ENCODE results near the gene NKIRAS2.

Gene NKIRAS2

DNA sequence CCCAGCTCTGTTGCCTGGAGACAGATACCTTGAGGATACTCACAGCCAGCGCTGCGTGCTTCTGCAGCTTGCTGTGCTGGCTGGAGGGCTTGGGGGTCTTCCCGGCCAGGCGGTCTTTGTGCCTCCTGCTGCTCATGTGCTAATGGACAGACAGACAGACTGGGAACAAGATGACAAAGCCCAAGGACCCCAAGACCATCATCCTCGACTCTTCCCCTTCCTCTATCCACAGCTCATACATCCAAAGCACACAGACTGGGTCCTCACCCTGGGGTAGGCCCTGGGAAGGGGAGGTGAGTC, 7.7 kb downstream of the NKIRAS2 start:
- Histone ChIP-seq H3K36me3 (ENCODE audit: control insufficient read depth in 1 of 2, insufficient read depth in 2 of 2, low read length in 2 of 2) (peaks cover 14 to 20% of the 10 kb centered on the region in 2 experiments), H4K91ac (ENCODE audit: low read depth, low read length) (no peak overlapping the region), H3K9ac (ENCODE audit: low read length) (no peak overlapping the region), H3K4me1 (ENCODE audit: control insufficient read depth in 1 of 2, insufficient read depth in 2 of 2, low read length in 2 of 2) (peaks cover 5 to 6% of the 10 kb centered on the region in 2 experiments), H3K4me3 (ENCODE audit: low read depth, low read length) (no peak overlapping the region), H3K79me1 (ENCODE audit: low read length) (peaks cover 2% of the 10 kb centered on the region), H3K79me2 (ENCODE audit: control insufficient read depth, insufficient read depth, low read length, poor library complexity) (no peaks in the 10 kb centered on the region), H2BK120ac (ENCODE audit: insufficient read depth, low read length, poor library complexity) (no peak overlapping the region), H2AK5ac (ENCODE audit: low read length) (peak overlapping the region; percentile 11), H3K27me3 (ENCODE audit: insufficient read depth, low read length) (no peaks in the 10 kb centered on the region), H3K9me3 (ENCODE audit: insufficient read depth, low read depth, low read length) (peaks cover 5% of the 10 kb centered on the region), H2AFZ (ENCODE audit: insufficient read depth, low read length, poor library complexity) (no peak overlapping the region), H3K4ac (ENCODE audit: low read depth, low read length) (no peak overlapping the region), H4K8ac (ENCODE audit: low read depth, low read length) (no peak overlapping the region), H3K18ac (ENCODE audit: low read length) (no peak overlapping the region), H2BK12ac (ENCODE audit: low read length) (no peak overlapping the region), H3K27ac (ENCODE audit: low read depth, low read length) (no peak overlapping the region), H3K4me2 (ENCODE audit: low read length) (no peak overlapping the region), H2BK5ac (ENCODE audit: low read depth, low read length, poor library complexity) (no peak overlapping the region), H4K12ac (ENCODE audit: low read depth, low read length) (no peak overlapping the region), H3K23ac (ENCODE audit: low read length) (no peak overlapping the region), H3K14ac (ENCODE audit: low read length) (no peak overlapping the region)
- DNase-seq, result no peak
- no CpG with 5 or more reads among the region's 5 CpGs for WGBS (ENCODE audit: extremely low coverage, insufficient coverage, insufficient read length)

DNA sequence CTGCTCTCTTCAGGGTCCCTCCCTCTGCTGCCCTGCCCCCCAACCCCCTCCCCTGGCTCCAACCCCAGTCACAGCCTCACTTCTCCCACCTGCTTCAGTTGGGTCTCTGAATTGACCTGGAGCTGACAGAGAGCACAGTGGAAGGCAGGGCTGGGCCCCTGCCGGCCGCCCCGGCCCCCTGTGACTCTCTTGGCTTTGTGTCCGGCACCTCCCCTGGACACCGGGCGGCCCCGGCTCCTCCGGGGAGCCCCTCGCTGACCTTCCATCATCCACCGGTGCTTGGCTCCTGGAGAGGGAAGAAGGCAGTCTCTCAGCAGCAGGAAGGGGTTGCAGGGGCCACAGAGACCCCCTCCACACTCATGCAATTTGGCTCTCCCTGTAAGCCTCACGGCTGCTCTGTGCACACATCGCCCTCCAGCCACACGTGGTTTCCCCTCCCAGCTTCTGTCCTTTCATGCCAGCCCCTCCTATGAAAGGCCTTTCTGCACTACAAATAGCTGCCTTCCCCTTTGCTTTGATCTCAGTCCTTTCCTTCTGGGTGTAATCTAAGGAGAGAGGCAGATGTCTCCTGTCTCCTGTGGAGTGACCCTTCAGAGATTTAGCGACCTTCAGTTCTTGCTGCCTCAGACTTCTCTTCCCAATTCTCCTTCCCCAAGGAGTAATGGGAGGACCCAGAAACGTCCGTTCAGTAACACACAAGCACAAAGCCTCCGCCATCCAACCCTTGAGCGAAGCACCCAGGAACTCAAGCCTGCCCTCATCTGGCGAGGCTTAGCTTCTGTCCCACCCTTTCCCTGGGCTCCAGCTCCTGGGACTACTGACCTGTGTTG, 8.3 kb downstream of the NKIRAS2 start:
- peaks cover 2% of the 10 kb centered on the region for H3K79me1 ChIP-seq (ENCODE audit: low read length)
- DNase-seq, result peak in 1 of 2 donors; percentile 39
- no peak overlapping the region for H3K4me3 ChIP-seq (ENCODE audit: low read depth, low read length)
- H3K36me3 ChIP-seq (ENCODE audit: control insufficient read depth in 1 of 2, insufficient read depth in 2 of 2, low read length in 2 of 2), result peaks cover 11 to 13% of the 10 kb centered on the region in 2 experiments
- peaks cover 5% of the 10 kb centered on the region for H3K9me3 ChIP-seq (ENCODE audit: insufficient read depth, low read depth, low read length)
- no peak overlapping the region for H2AK5ac ChIP-seq (ENCODE audit: low read length)
- H3K4me1 ChIP-seq (ENCODE audit: control insufficient read depth in 1 of 2, insufficient read depth in 2 of 2, low read length in 2 of 2), result peaks cover 5 to 6% of the 10 kb centered on the region in 2 experiments
- H4K91ac ChIP-seq (ENCODE audit: low read depth, low read length), result no peak overlapping the region
- no peaks in the 10 kb centered on the region for H3K27me3 ChIP-seq (ENCODE audit: insufficient read depth, low read length)
- H3K14ac ChIP-seq (ENCODE audit: low read length), result no peak overlapping the region
- no peak overlapping the region for H3K18ac ChIP-seq (ENCODE audit: low read length)
- no peak overlapping the region for H2BK12ac ChIP-seq (ENCODE audit: low read length)
- no peak overlapping the region for H3K9ac ChIP-seq (ENCODE audit: low read length)
- H3K4ac ChIP-seq (ENCODE audit: low read depth, low read length), result no peak overlapping the region
- no peak overlapping the region for H3K23ac ChIP-seq (ENCODE audit: low read length)
- no peak overlapping the region for H4K12ac ChIP-seq (ENCODE audit: low read depth, low read length)
- WGBS (ENCODE audit: extremely low coverage, insufficient coverage, insufficient read length), result no CpG with 5 or more reads among the region's 19 CpGs
- H3K4me2 ChIP-seq (ENCODE audit: low read length), result no peak overlapping the region
- H4K8ac ChIP-seq (ENCODE audit: low read depth, low read length), result no peak overlapping the region
- H3K79me2 ChIP-seq (ENCODE audit: control insufficient read depth, insufficient read depth, low read length, poor library complexity), result no peaks in the 10 kb centered on the region
- H2AFZ ChIP-seq (ENCODE audit: insufficient read depth, low read length, poor library complexity), result no peak overlapping the region
- H2BK120ac ChIP-seq (ENCODE audit: insufficient read depth, low read length, poor library complexity), result no peak overlapping the region
- H2BK5ac ChIP-seq (ENCODE audit: low read depth, low read length, poor library complexity), result no peak overlapping the region
- no peak overlapping the region for H3K27ac ChIP-seq (ENCODE audit: low read depth, low read length)

- H3K4ac ChIP-seq (ENCODE audit: low read depth, low read length), result no peak overlapping the region
- peaks cover 7% of the 10 kb centered on the region in 2 experiments for H3K36me3 ChIP-seq (ENCODE audit: control insufficient read depth in 1 of 2, insufficient read depth in 2 of 2, low read length in 2 of 2)
- peaks cover 5 to 6% of the 10 kb centered on the region in 2 experiments for H3K4me1 ChIP-seq (ENCODE audit: control insufficient read depth in 1 of 2, insufficient read depth in 2 of 2, low read length in 2 of 2)
- WGBS (ENCODE audit: extremely low coverage, insufficient coverage, insufficient read length), result no CpG with 5 or more reads among the region's 7 CpGs
- H3K27me3 ChIP-seq (ENCODE audit: insufficient read depth, low read length), result no peaks in the 10 kb centered on the region
- no peak overlapping the region for H4K91ac ChIP-seq (ENCODE audit: low read depth, low read length)
- peaks cover 2% of the 10 kb centered on the region for H3K79me1 ChIP-seq (ENCODE audit: low read length)
- H2AK5ac ChIP-seq (ENCODE audit: low read length), result no peak overlapping the region
- no peak overlapping the region for H3K9ac ChIP-seq (ENCODE audit: low read length)
- DNase-seq, result no peak
- H2BK120ac ChIP-seq (ENCODE audit: insufficient read depth, low read length, poor library complexity), result no peak overlapping the region
- H2AFZ ChIP-seq (ENCODE audit: insufficient read depth, low read length, poor library complexity), result no peak overlapping the region
- H3K4me2 ChIP-seq (ENCODE audit: low read length), result no peak overlapping the region
- H3K18ac ChIP-seq (ENCODE audit: low read length), result no peak overlapping the region
- no peak overlapping the region for H3K27ac ChIP-seq (ENCODE audit: low read depth, low read length)
- no peaks in the 10 kb centered on the region for H3K79me2 ChIP-seq (ENCODE audit: control insufficient read depth, insufficient read depth, low read length, poor library complexity)
- H2BK5ac ChIP-seq (ENCODE audit: low read depth, low read length, poor library complexity), result no peak overlapping the region
- no peak overlapping the region for H3K4me3 ChIP-seq (ENCODE audit: low read depth, low read length)
- H3K14ac ChIP-seq (ENCODE audit: low read length), result no peak overlapping the region
- H3K23ac ChIP-seq (ENCODE audit: low read length), result no peak overlapping the region
- peaks cover 2% of the 10 kb centered on the region for H3K9me3 ChIP-seq (ENCODE audit: insufficient read depth, low read depth, low read length)
- H4K12ac ChIP-seq (ENCODE audit: low read depth, low read length), result no peak overlapping the region
- no peak overlapping the region for H2BK12ac ChIP-seq (ENCODE audit: low read length)
- no peak overlapping the region for H4K8ac ChIP-seq (ENCODE audit: low read depth, low read length)
These were observed 8.9 kb downstream of the NKIRAS2 start for GRCh38 chr17:42028791-42029127.

GRCh38 chr17:42031584-42031983, 11.7 kb downstream of the NKIRAS2 start:
- WGBS (ENCODE audit: extremely low coverage, insufficient coverage, insufficient read length), result no CpG with 5 or more reads among the region's 6 CpGs
- Histone ChIP-seq H3K23ac (ENCODE audit: low read length) (no peak overlapping the region), H3K36me3 (ENCODE audit: control insufficient read depth in 1 of 2, insufficient read depth in 2 of 2, low read length in 2 of 2) (no peaks in the 10 kb centered on the region), H3K18ac (ENCODE audit: low read length) (no peak overlapping the region), H3K9ac (ENCODE audit: low read length) (no peak overlapping the region), H3K4me2 (ENCODE audit: low read length) (no peak overlapping the region), H3K79me1 (ENCODE audit: low read length) (no peaks in the 10 kb centered on the region), H3K79me2 (ENCODE audit: control insufficient read depth, insufficient read depth, low read length, poor library complexity) (no peaks in the 10 kb centered on the region), H2AFZ (ENCODE audit: insufficient read depth, low read length, poor library complexity) (no peak overlapping the region), H3K4me3 (ENCODE audit: low read depth, low read length) (no peak overlapping the region), H3K14ac (ENCODE audit: low read length) (no peak overlapping the region), H4K12ac (ENCODE audit: low read depth, low read length) (no peak overlapping the region), H4K8ac (ENCODE audit: low read depth, low read length) (no peak overlapping the region), H3K27me3 (ENCODE audit: insufficient read depth, low read length) (no peaks in the 10 kb centered on the region), H3K9me3 (ENCODE audit: insufficient read depth, low read depth, low read length) (no peaks in the 10 kb centered on the region), H4K91ac (ENCODE audit: low read depth, low read length) (no peak overlapping the region), H2BK120ac (ENCODE audit: insufficient read depth, low read length, poor library complexity) (no peak overlapping the region), H2BK5ac (ENCODE audit: low read depth, low read length, poor library complexity) (no peak overlapping the region), H3K4ac (ENCODE audit: low read depth, low read length) (no peak overlapping the region), H2AK5ac (ENCODE audit: low read length) (no peak overlapping the region), H3K4me1 (ENCODE audit: control insufficient read depth in 1 of 2, insufficient read depth in 2 of 2, low read length in 2 of 2) (no peaks in the 10 kb centered on the region), H2BK12ac (ENCODE audit: low read length) (no peak overlapping the region), H3K27ac (ENCODE audit: low read depth, low read length) (no peak overlapping the region)
- no peak for DNase-seq
